Gastrocnemius medialis (tissue), 4 donors: ENCODE results near the gene SERTAD4.

Experiments
- CTCF ChIP-seq, 5 experiments: fragments of 450-650 bp in 3 of 5; fragments of 200-600 bp in 2 of 5; sonication (generic) in 2 of 5; IDR thresholded peaks in 4 of 5; conservative IDR thresholded peaks in 1 of 5; 1 replicate in 4 of 5; 2 replicates in 1 of 5; pipeline ENCODE4 v1.5.1; 2016 to 2019; ENCODE audit warnings: antibody characterized with exemption in 5 of 5, mild to moderate bottlenecking in 3 of 5, moderate library complexity in 3 of 5
- POLR2A ChIP-seq, 2 donors: fragments of 450-650 bp; IDR thresholded peaks; one replicate each; pipeline ENCODE4 v1.6.1; 2017; ENCODE audit warnings: antibody characterized with exemption in 2 of 2, mild to moderate bottlenecking in 2 of 2, moderate library complexity in 2 of 2

GRCh38 chr1:210264496-210265380 is 32.1 kb downstream of the SERTAD4 start:
- no peak for TF ChIP-seq CTCF (IDR thresholded peaks at IDR 0.05 in 4 of 5, conservative IDR thresholded peaks at IDR 0.05 in 1 of 5)
- no peak for TF ChIP-seq POLR2A (IDR thresholded peaks at IDR 0.05)
